Measurements from ENCODE around the gene DACT2.
"Not testable (repeated sequence)": the region's sequence is repeated elsewhere in the genome, so short reads cannot be mapped to it uniquely, and the experiment has no call there.

DACT2 gene

DNA sequence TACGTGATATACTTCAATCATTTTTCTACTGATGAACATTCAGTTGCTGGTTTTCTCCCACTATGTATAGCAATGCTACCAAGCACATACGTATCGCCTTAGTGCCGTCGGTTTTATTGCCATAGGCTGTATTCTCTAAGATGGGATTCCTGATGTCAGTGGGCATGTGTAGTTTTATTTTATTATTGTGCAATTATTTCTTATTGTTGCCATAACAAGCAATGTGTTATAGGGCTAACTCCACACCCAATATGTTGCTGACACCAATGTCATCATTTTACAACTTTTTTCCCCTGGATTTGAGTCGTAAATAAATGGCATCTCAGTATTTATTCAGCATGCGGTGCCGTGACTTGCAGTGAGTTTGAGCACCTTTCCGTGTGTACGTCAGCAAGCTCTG is 10.8 kb upstream of the DACT2 start:
- in situ Hi-C loops (cut with MboI; ENCODE audit: low sequenced_read_pairs), result no loop called here

DNA sequence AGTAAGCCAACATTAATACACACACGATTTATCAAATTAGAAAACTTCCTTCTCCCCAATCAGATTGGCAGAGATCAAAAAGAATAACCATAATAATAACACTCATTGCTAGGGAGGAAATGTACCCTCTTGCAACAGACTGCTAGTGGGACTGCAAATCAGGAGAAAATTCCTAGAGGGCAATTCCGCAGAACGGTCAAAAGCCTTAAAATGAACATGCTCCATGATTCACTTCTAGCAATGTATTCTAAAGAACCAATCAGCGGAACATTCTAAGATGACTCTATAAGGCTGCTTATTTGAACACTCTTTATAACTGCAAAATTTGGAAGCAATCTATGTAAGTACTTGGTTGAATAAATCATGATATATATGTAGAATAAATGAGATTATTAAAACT is 8.5 kb upstream of the DACT2 start:
- in situ Hi-C loops (cut with MboI; ENCODE audit: low sequenced_read_pairs), result no loop called here

DNA sequence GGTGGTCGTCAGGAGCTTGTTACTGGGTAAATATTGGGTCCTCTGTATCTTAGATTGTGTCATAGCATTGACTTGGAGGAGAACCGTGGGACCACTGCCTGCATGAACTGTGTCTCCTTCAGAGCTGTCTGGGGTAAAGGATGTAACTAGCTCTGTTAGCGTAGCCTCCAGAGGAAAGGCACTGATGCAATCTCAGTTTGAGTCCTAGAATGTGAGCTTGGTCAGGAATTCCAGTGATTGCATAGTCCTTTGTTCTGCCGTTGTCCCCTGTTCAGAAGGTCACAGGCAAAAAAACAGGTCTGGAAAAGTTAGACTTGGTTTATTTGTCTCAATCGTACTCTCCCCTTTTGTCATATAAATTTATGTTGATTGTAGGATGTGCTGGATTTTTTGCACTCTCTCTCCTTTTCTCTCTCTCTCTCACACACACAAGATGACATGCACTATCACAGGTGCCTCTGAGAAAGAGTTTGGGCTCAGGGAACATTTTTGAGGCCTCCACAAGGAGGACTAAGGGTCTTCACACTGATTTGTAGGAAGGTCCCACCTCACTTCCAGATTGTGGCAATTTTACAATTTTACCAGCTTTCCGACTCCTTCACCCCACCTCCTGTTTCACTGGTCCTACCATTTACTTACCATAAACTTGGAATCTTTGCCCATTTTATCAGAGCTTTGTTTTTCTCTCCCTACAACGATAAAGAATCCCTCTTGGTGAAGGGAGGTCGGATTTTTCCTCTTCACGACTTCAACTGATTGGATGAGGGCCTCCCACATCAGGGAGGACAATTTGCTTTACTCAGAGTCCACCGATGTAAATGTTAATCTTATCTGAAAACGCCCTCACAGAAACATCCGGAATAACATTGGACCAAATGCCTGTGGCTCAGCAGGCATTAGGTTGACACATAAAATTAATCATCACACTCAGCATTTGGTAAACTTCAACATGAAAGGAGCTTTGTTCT is 7.0 kb upstream of the DACT2 start:
- in situ Hi-C loops (cut with MboI; ENCODE audit: low sequenced_read_pairs), result no loop called here

DNA sequence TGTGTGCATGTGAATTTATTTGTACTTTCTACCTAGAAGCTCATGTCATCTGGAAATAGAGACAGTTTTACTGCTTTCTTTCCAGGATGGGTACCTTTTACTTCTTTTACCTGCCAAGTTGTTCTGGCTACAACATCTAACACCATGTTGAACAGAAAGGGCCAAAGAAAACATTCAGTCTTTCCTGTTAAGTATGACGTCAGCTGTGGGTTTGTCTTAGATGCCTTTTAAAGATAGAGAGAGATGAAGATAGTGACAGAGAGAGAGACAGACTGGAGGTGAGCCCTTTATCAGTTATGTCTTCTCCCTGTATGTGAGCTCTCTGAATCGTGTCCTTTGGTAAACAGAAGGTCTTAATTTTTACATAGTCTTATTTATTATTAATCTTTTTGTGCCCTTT is 3.4 kb upstream of the DACT2 start:
- in situ Hi-C loops (cut with MboI; ENCODE audit: low sequenced_read_pairs), result no loop called here

DNA sequence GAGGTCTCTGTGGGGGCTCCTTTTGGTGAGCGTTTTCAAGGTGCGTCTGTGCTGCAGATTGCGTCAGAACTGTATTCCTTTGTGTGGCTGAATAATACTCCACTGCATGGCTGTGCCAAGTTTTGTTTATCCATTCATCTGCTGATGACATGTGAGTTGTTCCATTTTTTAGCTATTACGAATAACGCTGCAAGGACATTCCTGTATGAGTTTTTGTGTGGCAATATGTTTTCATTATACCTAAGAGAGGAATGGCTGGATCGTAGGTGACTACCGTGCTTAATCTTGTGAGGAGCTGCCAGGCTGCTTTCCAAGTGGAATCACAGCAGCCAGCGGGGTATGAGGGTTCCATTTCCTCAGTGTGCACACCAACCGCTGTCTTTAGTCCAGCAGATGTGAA is 1.1 kb upstream of the DACT2 start:
- in situ Hi-C loops (cut with MboI; ENCODE audit: low sequenced_read_pairs), result no loop called here

DNA sequence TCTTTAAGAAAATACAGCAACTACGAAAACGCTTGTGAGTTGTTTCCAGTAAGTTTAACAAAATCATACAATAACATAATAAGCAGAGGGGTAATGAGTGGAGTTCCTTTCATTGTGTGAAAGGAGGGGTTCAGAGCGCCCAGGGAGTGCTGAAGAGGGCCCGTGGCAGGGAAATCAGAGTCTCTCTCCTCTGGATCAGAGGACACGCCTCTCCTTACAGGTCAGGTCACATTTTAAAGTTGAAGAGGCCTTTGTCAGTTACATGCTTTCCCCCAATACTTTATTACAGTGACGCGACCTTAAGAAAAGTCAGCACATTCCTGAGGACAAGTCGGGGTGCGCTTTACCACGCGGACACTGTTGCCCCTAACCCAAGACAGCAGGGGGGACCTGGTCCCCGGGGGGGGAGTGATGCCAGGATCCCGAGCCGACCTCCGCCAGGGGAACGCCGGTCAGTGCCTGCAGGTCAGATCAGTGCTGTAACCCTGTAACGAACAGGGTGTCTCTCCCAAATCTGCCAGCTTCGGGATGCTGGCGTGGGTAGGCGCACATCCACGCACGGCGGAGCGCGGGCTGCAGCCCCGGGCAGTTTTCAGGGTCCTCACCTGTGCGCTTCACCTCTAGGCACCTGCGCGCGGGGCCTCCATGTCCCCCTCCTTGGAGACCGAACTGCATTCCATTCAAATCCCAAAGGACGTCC is 848 bp downstream of the DACT2 start:
- in situ Hi-C loops (cut with MboI; ENCODE audit: low sequenced_read_pairs), result no loop called here

DNA sequence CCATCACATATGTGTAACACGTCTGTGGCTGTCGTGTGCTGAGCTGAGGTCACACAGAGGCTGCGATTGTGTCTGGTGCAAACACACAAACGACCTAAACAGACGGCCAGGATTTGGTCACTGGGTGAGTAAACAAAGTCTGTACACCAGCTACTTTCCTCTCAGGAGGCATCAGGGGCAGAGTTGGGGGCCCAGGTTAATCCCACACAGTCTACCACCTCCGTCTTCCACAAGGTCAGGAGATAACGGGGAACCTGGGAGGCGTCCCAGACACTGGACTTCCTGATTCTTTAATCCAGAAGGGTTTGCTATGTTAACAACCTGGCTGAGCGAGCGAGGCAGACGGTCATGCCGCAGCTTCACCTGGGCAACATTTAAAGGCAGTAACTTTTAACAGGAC is 1.5 kb downstream of the DACT2 start:
- in situ Hi-C loops (cut with MboI; ENCODE audit: low sequenced_read_pairs), result no loop called here

DNA sequence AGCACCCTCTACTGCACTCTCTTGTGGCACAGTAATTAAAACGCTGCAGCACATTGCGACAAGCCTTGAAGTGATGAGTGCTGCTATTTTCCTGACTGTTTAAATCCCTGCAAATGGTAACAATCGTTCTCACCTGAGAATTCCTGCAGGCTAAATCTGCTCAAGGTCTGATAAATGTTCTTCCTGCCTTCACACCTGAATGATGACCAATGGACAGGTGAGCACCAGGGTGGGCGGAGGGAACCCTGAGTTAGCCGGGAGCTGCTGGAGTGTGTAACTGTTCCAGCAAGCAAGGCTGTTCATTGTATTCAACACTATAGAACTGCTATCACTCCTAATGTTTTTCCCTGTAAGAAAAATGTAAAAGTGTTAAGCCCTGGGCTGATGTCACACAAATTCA is 4.0 kb downstream of the DACT2 start:
- in situ Hi-C loops (cut with MboI; ENCODE audit: low sequenced_read_pairs), result no loop called here

DNA sequence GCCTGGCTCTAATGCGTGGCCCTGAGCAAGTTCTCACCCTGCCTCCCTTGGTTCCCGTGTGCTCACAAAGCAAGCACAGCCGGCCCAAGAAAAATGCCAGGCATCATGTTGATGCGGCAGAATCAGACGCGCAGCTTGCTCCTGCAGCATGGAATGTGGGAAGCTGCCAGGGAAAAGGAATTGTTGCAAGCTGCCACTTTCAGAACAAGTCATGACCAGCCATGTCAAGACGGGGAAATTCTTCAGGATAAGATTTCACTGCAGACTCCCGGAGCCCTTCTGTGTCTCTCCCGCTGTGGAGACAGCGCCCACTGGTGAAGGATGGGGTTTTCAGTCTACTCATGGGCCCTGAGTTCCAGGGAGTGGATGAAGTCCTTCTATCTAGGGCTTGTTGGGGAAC is 4.6 kb downstream of the DACT2 start:
- in situ Hi-C loops (cut with MboI; ENCODE audit: low sequenced_read_pairs), result no loop called here

DNA sequence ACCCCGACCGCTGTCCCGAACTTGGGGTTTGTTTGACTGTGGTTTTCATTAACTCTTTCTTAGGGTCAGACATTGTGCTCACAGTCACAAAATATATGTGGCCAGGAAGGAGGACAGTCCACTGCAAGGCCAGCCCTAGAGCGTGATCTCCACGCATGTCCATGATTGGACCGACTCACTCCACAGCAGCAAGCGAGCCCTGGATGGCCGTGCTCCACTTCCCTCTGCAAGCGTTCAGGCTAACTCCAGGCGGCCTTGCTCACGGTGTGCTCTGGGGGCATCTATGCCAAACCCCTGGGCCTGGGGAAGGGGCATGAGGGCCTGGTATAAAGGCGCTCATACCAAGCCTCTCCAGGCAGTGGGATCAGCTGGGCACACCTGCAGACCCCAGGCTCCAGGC is 5.6 kb downstream of the DACT2 start:
- in situ Hi-C loops (cut with MboI; ENCODE audit: low sequenced_read_pairs), result no loop called here

DNA sequence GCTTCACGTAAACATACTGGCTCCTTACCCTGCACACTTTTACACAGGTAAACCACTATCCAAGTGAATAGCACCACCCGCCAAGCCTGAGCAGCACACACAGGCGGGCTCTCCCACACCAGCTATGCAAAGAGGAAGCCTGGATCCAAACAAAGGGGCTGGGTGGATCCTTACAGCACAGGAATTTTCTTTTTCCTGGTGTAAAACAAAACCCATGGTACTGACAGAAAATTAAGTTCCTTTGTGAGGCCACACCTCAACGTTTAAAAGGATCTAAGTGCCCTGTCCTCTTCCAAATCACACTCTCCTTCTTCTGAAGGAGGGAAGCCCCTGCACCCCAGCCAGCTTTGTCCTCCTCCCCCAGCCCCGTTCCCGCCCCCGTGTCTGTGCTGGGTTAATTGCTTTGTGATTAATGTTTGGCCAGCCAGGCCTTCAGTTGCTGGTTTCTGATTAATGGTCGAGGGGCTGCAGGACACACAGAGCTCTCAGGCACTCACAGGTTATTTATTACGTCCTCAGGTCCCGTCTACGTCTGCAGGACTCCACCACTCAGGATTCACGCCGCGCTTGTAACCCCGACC is 6.1 kb downstream of the DACT2 start:
- in situ Hi-C loops (cut with MboI; ENCODE audit: low sequenced_read_pairs), result no loop called here

DNA sequence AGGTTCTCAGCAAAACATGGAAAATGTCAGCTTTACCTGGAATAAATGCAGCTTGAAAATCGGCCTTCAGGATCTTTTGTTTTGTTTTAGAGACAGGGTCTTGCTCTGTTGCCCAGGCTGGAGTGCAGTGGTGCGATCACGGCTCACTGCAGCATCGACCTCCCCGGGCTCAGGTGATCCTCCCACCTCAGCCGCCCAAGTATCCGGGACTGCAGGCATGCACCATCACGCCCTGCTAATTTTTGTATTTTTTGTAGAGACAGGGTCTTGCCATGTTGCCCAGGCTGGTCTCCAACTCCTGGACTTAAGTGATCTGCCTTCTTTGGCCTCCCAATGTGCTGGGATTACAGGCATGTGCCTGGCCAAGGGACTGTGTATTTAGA is 7.5 kb downstream of the DACT2 start:
- in situ Hi-C loops (cut with MboI; ENCODE audit: low sequenced_read_pairs), result not testable (repeated sequence)

DNA sequence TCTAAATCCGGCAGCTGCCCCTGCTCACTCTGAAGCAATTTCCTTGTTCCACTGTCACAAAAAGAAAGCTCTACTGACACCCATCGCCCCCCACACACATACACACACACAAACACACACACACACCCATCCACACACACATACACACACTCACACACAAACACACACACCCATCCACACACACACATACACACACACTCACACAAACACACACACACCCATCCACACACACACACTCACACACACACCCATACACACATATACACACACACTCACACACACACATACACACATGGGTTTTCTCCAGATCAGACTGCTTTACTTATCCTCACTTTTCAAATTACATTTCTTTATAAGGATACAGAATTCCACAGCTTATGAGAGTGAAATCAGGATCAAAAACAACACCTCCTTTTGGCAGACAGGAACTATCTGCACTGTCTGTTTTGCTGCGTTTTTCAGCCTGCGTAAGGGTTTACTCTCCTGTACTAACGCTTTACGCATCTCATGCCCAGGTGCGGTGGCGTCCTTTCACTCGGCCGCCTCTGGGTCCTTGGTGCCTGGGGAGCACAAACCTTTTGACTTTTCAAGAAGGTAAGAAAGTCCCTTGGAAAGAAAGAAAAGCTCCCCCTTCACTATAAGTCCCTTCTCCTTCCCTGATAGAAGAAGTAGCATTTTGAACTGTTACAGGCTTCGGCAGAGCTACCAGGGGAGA is 8.0 kb downstream of the DACT2 start:
- in situ Hi-C loops (cut with MboI; ENCODE audit: low sequenced_read_pairs), result no loop called here

DNA sequence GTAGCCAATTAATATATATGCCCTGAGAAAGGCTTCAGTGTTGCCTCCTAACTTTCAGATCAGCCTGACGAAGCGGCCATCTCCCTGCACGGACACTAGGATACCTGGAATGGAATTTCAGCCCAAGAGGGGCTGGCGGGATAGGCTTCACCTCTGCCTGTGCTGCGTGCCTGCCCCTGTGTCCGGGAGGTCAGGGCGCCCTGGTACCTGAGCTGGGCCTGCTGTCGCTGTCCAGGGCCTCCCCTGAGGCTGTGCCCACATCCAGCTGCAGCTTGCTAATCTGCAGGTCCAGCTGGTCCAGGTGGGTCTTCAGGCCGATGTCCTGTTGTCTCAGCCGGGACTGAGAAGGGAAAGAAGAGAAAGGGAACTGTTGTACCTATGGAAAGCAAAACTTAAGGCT is 8.6 kb downstream of the DACT2 start:
- in situ Hi-C loops (cut with MboI; ENCODE audit: low sequenced_read_pairs), result no loop called here

DNA sequence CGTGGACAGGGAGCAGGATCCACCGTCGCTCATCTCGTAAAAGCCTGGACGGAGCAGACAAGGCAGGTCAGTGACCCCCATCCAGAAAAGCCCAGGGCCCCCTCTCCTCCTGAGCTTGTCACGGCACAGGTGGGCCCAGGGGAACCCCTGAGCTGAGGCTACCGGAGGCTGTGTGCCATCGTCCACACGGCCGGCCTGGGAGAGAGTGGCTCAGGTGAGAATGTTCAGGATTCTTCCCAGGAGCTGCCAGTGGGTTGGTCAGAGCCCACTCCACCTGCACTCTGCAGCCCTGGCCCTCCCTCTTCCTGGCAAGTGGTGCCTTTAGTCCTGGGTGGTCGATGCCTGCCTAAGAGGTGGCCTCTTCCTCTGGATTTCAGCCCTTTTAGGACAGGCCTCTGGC is 9.2 kb downstream of the DACT2 start:
- in situ Hi-C loops (cut with MboI; ENCODE audit: low sequenced_read_pairs), result no loop called here

DNA sequence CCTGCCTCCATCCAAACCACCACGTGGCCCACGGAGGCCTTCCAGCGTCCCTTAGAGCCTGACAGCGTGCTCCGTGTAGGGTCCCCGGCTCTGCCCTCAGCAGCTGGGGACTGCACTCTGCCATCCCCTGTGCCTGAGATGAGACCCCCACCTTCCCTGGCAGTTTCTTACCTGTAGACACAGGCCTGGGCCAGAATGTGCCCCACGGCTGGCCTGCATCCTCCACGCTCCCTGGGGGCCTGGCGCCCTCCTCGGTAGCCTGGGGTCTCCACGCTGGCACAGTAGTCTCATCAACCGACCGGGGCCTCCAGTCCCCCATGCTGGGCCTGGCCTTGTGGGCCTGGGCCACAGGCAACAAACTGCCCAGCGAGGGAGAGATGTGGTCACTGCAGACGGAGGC is 9.6 kb downstream of the DACT2 start:
- in situ Hi-C loops (cut with MboI; ENCODE audit: low sequenced_read_pairs), result no loop called here

DNA sequence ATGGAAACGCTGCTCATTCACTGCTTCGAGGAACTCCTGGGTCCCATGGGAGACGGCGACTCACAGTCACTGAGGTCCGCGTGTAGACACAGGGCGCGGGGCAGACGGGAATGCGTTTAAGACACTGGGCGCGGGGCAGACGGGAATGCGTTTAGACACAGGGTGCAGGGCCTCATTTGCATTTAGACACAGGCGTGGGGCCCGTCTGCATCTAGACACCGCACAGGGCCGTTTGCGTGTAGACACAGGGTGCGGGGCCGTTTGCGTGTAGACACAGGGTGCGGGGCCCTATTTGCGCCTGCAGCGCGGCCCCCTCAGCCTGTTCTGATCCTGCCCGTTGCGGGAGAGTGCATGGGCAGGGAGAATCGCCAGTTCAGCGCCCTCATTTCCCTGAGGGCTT is 10.4 kb downstream of the DACT2 start:
- in situ Hi-C loops (cut with MboI; ENCODE audit: low sequenced_read_pairs), result no loop called here

DNA sequence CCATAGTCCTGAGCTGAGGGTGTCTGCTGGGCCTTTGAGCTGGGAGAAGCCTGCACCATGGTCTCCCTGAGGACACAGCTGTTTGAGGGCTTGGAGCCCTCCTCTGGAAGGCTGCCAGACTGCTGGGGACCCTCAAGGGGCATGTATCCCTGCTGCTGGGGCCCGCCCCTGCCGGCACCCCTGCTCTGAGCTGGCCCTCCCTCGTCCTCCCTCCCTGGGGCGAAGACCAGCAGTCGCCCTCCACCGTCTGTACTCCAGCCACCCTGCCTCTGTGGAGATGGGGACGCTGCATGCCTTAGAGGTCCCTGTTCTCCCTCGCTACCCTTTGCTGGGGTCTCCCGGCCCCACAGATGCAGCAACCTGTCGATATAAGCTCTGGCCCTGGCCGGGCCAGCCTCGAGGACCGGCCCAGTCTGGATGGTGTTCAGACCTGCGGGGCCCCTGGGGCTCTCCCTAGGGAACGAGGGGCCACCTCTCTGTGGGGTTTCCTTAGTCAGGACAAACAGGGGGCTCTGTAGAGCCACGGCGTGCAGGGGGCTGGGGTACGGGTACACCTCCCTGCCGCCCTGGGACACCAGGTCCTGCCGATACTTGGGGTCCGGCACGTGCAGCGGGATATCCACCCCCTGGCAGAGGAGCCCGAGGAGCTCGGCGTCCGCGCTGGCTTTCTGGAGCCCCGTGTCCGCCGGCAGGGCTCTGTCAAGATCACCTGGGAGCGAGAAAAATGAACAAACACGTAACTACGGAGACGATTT is 11.0 kb downstream of the DACT2 start:
- in situ Hi-C loops (cut with MboI; ENCODE audit: low sequenced_read_pairs), result no loop called here

DNA sequence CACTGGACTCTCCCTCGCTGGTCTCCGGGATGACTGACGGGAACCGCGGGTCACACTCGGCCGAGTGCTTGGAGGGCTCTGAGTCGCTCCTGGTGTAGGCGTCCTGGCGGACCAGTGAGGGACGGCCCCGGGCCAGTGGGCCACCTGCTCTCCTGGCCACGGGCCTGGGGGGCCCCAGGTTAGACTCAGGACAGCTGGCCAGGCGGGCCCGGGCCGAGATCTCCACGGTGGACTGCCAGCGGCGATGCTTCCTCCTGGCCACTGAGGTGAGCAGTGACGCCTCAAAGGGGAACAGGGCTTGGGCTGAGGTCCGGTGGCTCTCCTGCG is 11.9 kb downstream of the DACT2 start:
- in situ Hi-C loops (cut with MboI; ENCODE audit: low sequenced_read_pairs), result no loop called here

DNA sequence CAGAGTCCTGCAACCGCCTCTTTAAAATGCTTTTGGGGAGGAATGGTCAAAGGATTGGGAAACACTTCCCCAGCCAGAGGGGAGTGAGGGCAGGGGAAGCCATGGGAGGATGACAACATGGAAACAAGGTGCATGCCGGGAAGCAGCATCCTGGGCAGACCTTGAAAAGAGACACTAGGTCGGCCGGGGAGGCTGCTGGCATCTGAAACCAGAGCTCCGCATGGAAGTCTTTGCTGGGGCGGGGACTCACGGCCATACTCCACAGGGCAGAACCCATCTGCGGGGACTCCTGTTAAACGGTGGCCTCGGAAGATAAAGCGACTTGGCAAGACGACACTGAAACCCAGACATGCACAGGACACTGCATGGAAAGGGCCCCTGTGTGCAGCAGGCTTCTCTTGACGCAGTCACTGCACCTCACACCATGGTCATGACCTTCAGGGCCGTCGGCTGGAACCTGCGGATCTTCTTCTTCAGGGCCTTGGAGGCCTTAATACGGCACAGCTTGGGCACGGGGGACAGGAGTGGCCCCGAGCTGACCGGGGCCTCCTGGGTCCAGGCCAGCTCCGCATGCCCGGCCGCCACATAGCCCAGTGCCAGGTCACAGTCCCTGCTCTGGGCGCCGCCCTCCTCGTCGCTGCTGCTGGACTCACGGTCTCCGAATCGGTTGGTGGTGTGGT is 12.4 kb downstream of the DACT2 start:
- in situ Hi-C loops (cut with MboI; ENCODE audit: low sequenced_read_pairs), result no loop called here
